Measurements from ENCODE around the gene EGR4. TPM values are rescaled to one million over a fixed set of nuclear protein-coding genes. Genes with fewer than 3 reads are reported as not detected.

Gene EGR4
- total and polyA plus RNA-seq, 5 donors from 2014 or later: 0.69 TPM; not detected in 4

- Mint-ChIP-seq H3K36me3 (peaks cover 4% of the 10 kb centered on the region), H3K9me3 (no peaks in the 10 kb centered on the region), H3K4me1 (peaks cover 0 to 7% (median 0%) of the 10 kb centered on the region in 4 donors), H3K4me3 (no peak overlapping the region), H3K27ac (peak overlapping the region in 1 of 3 donors; percentile 23), H3K27me3 (no peaks in the 10 kb centered on the region)
- no peak overlapping the region for H3K4me3 ChIP-seq (ENCODE audit: low read depth, low read length)
- peaks cover 6% of the 10 kb centered on the region for H3K4me1 ChIP-seq (ENCODE audit: control insufficient read depth, insufficient read depth, low read length, poor library complexity, severe bottlenecking)
- no peaks in the 10 kb centered on the region for H3K9me3 ChIP-seq (ENCODE audit: control insufficient read depth in 2 of 2, low read length in 2 of 2)
- H3K27me3 ChIP-seq (ENCODE audit: control insufficient read depth, insufficient read depth, low read length): no peaks in the 10 kb centered on the region
- no peak overlapping the region for H3K27ac ChIP-seq (ENCODE audit: insufficient read depth, low read length, poor library complexity, severe bottlenecking)
- DNase-seq (no peak), ATAC-seq (ENCODE audit: low read depth in 2 of 2) (no peak)
- H3K36me3 ChIP-seq (ENCODE audit: control insufficient read depth, insufficient read depth, low read length): peaks cover 27% of the 10 kb centered on the region
Measured at GRCh38 chr2:73257021-73257420, 36.3 kb downstream of the EGR4 start.

GRCh38 chr2:73256618-73256922 lies 36.8 kb downstream of the EGR4 start:
- Mint-ChIP-seq H3K36me3 (peaks cover 2% of the 10 kb centered on the region), H3K4me1 (peaks cover 0 to 7% (median 0%) of the 10 kb centered on the region in 4 donors), H3K9me3 (no peaks in the 10 kb centered on the region), H3K4me3 (no peak overlapping the region), H3K27ac (peak overlapping the region in 1 of 3 donors; percentile 23), H3K27me3 (no peaks in the 10 kb centered on the region)
- no peak for ATAC-seq (ENCODE audit: low read depth in 2 of 2)
- Histone ChIP-seq H3K27me3 (ENCODE audit: control insufficient read depth, insufficient read depth, low read length) (no peaks in the 10 kb centered on the region), H3K36me3 (ENCODE audit: control insufficient read depth, insufficient read depth, low read length) (peaks cover 31% of the 10 kb centered on the region), H3K4me1 (ENCODE audit: control insufficient read depth, insufficient read depth, low read length, poor library complexity, severe bottlenecking) (peaks cover 6% of the 10 kb centered on the region), H3K9me3 (ENCODE audit: control insufficient read depth in 2 of 2, low read length in 2 of 2) (no peaks in the 10 kb centered on the region), H3K4me3 (ENCODE audit: low read depth, low read length) (no peak overlapping the region), H3K27ac (ENCODE audit: insufficient read depth, low read length, poor library complexity, severe bottlenecking) (no peak overlapping the region)
- DNase-seq: no peak

GRCh38 chr2:73255907-73256617 lies 37.3 kb downstream of the EGR4 start:
- no peak for DNase-seq
- Histone ChIP-seq H3K4me3 (ENCODE audit: low read depth, low read length) (no peak overlapping the region), H3K36me3 (ENCODE audit: control insufficient read depth, insufficient read depth, low read length) (peaks cover 35% of the 10 kb centered on the region), H3K9me3 (ENCODE audit: control insufficient read depth in 2 of 2, low read length in 2 of 2) (no peaks in the 10 kb centered on the region), H3K27me3 (ENCODE audit: control insufficient read depth, insufficient read depth, low read length) (no peaks in the 10 kb centered on the region), H3K4me1 (ENCODE audit: control insufficient read depth, insufficient read depth, low read length, poor library complexity, severe bottlenecking) (peaks cover 6% of the 10 kb centered on the region), H3K27ac (ENCODE audit: insufficient read depth, low read length, poor library complexity, severe bottlenecking) (no peak overlapping the region)
- Mint-ChIP-seq H3K4me3 (no peak overlapping the region), H3K27ac (peak overlapping the region in 1 of 3 donors; percentile 17), H3K4me1 (peaks cover 0 to 7% (median 0%) of the 10 kb centered on the region in 4 donors), H3K9me3 (no peaks in the 10 kb centered on the region), H3K36me3 (peaks cover 1% of the 10 kb centered on the region), H3K27me3 (no peaks in the 10 kb centered on the region)
- ATAC-seq (ENCODE audit: low read depth in 2 of 2): no peak

GRCh38 chr2:73255007-73255644 lies 38.2 kb downstream of the EGR4 start:
- H3K36me3 ChIP-seq (ENCODE audit: control insufficient read depth, insufficient read depth, low read length): peaks cover 44% of the 10 kb centered on the region
- H3K9me3 ChIP-seq (ENCODE audit: control insufficient read depth in 2 of 2, low read length in 2 of 2): no peaks in the 10 kb centered on the region
- ATAC-seq (ENCODE audit: low read depth in 2 of 2): peak in 1 of 2 donors; percentile 10
- no peak overlapping the region for H3K4me3 ChIP-seq (ENCODE audit: low read depth, low read length)
- no peaks in the 10 kb centered on the region for H3K27me3 Mint-ChIP-seq
- no peaks in the 10 kb centered on the region for H3K27me3 ChIP-seq (ENCODE audit: control insufficient read depth, insufficient read depth, low read length)
- H3K9me3 Mint-ChIP-seq: no peaks in the 10 kb centered on the region
- H3K27ac ChIP-seq (ENCODE audit: insufficient read depth, low read length, poor library complexity, severe bottlenecking): no peak overlapping the region
- H3K27ac Mint-ChIP-seq: peak overlapping the region in 1 of 3 donors; percentile 66
- H3K4me1 Mint-ChIP-seq: peaks cover 0 to 7% (median 0%) of the 10 kb centered on the region in 4 donors
- peaks cover 9% of the 10 kb centered on the region for H3K36me3 Mint-ChIP-seq
- H3K4me3 Mint-ChIP-seq: no peak overlapping the region
- DNase-seq: no peak
- peaks cover 6% of the 10 kb centered on the region for H3K4me1 ChIP-seq (ENCODE audit: control insufficient read depth, insufficient read depth, low read length, poor library complexity, severe bottlenecking)

GRCh38 chr2:73254343-73255006 lies 38.9 kb downstream of the EGR4 start:
- Histone ChIP-seq H3K36me3 (ENCODE audit: control insufficient read depth, insufficient read depth, low read length) (peaks cover 47% of the 10 kb centered on the region), H3K4me1 (ENCODE audit: control insufficient read depth, insufficient read depth, low read length, poor library complexity, severe bottlenecking) (peaks cover 6% of the 10 kb centered on the region), H3K27ac (ENCODE audit: insufficient read depth, low read length, poor library complexity, severe bottlenecking) (no peak overlapping the region), H3K27me3 (ENCODE audit: control insufficient read depth, insufficient read depth, low read length) (no peaks in the 10 kb centered on the region), H3K4me3 (ENCODE audit: low read depth, low read length) (no peak overlapping the region), H3K9me3 (ENCODE audit: control insufficient read depth in 2 of 2, low read length in 2 of 2) (no peaks in the 10 kb centered on the region)
- H3K4me3 Mint-ChIP-seq: no peak overlapping the region
- H3K4me1 Mint-ChIP-seq: peaks cover 0 to 7% (median 0%) of the 10 kb centered on the region in 4 donors
- no peaks in the 10 kb centered on the region for H3K27me3 Mint-ChIP-seq
- DNase-seq: no peak
- no peaks in the 10 kb centered on the region for H3K9me3 Mint-ChIP-seq
- peak overlapping the region in 1 of 3 donors; percentile 15 for H3K27ac Mint-ChIP-seq
- peaks cover 16% of the 10 kb centered on the region for H3K36me3 Mint-ChIP-seq
- ATAC-seq (ENCODE audit: low read depth in 2 of 2): no peak

- peaks cover 18% of the 10 kb centered on the region for H3K36me3 Mint-ChIP-seq
- DNase-seq: no peak
- Histone ChIP-seq H3K4me1 (ENCODE audit: control insufficient read depth, insufficient read depth, low read length, poor library complexity, severe bottlenecking) (peaks cover 6% of the 10 kb centered on the region), H3K36me3 (ENCODE audit: control insufficient read depth, insufficient read depth, low read length) (peaks cover 53% of the 10 kb centered on the region), H3K27ac (ENCODE audit: insufficient read depth, low read length, poor library complexity, severe bottlenecking) (no peak overlapping the region), H3K9me3 (ENCODE audit: control insufficient read depth in 2 of 2, low read length in 2 of 2) (no peaks in the 10 kb centered on the region), H3K27me3 (ENCODE audit: control insufficient read depth, insufficient read depth, low read length) (no peaks in the 10 kb centered on the region), H3K4me3 (ENCODE audit: low read depth, low read length) (no peak overlapping the region)
- no peak overlapping the region for H3K4me3 Mint-ChIP-seq
- H3K27ac Mint-ChIP-seq: peak overlapping the region in 1 of 3 donors; percentile 15
- no peaks in the 10 kb centered on the region for H3K27me3 Mint-ChIP-seq
- no peak for ATAC-seq (ENCODE audit: low read depth in 2 of 2)
- peaks cover 0 to 7% (median 0%) of the 10 kb centered on the region in 4 donors for H3K4me1 Mint-ChIP-seq
- H3K9me3 Mint-ChIP-seq: no peaks in the 10 kb centered on the region
Measured at GRCh38 chr2:73253901-73254300, 39.4 kb downstream of the EGR4 start.

GRCh38 chr2:73253400-73253799 lies 39.9 kb downstream of the EGR4 start:
- Mint-ChIP-seq H3K4me1 (peaks cover 0 to 7% (median 0%) of the 10 kb centered on the region in 4 donors), H3K27ac (peak overlapping the region in 1 of 3 donors; percentile 43), H3K27me3 (no peaks in the 10 kb centered on the region), H3K9me3 (no peaks in the 10 kb centered on the region), H3K36me3 (peaks cover 22% of the 10 kb centered on the region), H3K4me3 (no peak overlapping the region)
- Histone ChIP-seq H3K27ac (ENCODE audit: insufficient read depth, low read length, poor library complexity, severe bottlenecking) (no peak overlapping the region), H3K4me3 (ENCODE audit: low read depth, low read length) (no peak overlapping the region), H3K4me1 (ENCODE audit: control insufficient read depth, insufficient read depth, low read length, poor library complexity, severe bottlenecking) (peaks cover 6% of the 10 kb centered on the region), H3K27me3 (ENCODE audit: control insufficient read depth, insufficient read depth, low read length) (no peaks in the 10 kb centered on the region), H3K36me3 (ENCODE audit: control insufficient read depth, insufficient read depth, low read length) (peaks cover 58% of the 10 kb centered on the region), H3K9me3 (ENCODE audit: control insufficient read depth in 2 of 2, low read length in 2 of 2) (no peaks in the 10 kb centered on the region)
- DNase-seq: no peak
- no peak for ATAC-seq (ENCODE audit: low read depth in 2 of 2)
